ENCODE results near the gene PFN4.
"Not testable (repeated sequence)": the region's sequence is repeated elsewhere in the genome, so short reads cannot be mapped to it uniquely, and the experiment has no call there.

The PFN4 gene

GRCh38 chr2:24100732-24101131 is 22.4 kb downstream of the PFN4 start:
- no CpG with 5 or more reads among the region's 2 CpGs for WGBS, 2 experiments (ENCODE audit: insufficient coverage in 2 of 2)
- not testable (repeated sequence) for H3K9me3 ChIP-seq (ENCODE audit: control insufficient read depth, low read length); H3K36me3 ChIP-seq (ENCODE audit: control insufficient read depth, insufficient read depth, low read length); H3K4me1 ChIP-seq (ENCODE audit: control insufficient read depth, insufficient read depth, low read length, poor library complexity, severe bottlenecking); H3K4me3 ChIP-seq (ENCODE audit: extremely low read depth, insufficient read depth, low read length, poor library complexity, severe bottlenecking); H3K27ac ChIP-seq (ENCODE audit: low read depth, low read length, severe bottlenecking)

DNA sequence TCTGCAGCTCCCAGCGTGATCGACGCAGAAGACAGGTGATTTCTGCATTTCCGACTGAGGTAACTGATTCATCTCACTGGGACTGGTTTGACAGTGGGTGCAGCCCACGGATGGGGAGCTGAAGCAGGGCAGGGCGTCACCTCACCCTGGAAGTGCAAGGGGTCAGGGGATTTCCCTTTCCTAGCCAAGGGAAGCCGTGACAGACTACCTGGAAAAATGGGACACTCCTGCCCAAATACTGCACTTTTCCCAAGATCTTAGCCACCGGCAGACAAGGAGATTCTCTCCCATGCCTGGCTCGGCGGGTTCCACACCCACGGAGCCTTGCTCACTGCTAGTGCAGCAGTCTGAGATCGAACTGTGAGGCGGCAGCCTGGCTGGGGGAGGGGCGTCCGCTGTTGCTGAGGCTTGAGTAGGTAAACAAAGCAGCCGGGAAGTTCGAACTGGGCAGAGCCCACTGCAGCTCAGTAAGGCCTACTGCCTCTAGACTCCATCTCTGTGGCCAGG is 27.9 kb downstream of the PFN4 start:
- H3K36me3 ChIP-seq (ENCODE audit: control insufficient read depth, insufficient read depth, low read length); H3K4me3 ChIP-seq (ENCODE audit: extremely low read depth, insufficient read depth, low read length, poor library complexity, severe bottlenecking); H3K4me1 ChIP-seq (ENCODE audit: control insufficient read depth, insufficient read depth, low read length, poor library complexity, severe bottlenecking); H3K27ac ChIP-seq (ENCODE audit: low read depth, low read length, severe bottlenecking); H3K9me3 ChIP-seq (ENCODE audit: control insufficient read depth, low read length): not testable (repeated sequence)
- 61 to 69% methylated on average over 11 to 17 of the region's 17 CpGs for WGBS, 2 experiments (ENCODE audit: insufficient coverage in 2 of 2)

GRCh38 chr2:24093270-24093669 is 29.9 kb downstream of the PFN4 start:
- H3K9me3 ChIP-seq (ENCODE audit: control insufficient read depth, low read length); H3K4me3 ChIP-seq (ENCODE audit: extremely low read depth, insufficient read depth, low read length, poor library complexity, severe bottlenecking); H3K36me3 ChIP-seq (ENCODE audit: control insufficient read depth, insufficient read depth, low read length); H3K4me1 ChIP-seq (ENCODE audit: control insufficient read depth, insufficient read depth, low read length, poor library complexity, severe bottlenecking); H3K27ac ChIP-seq (ENCODE audit: low read depth, low read length, severe bottlenecking): not testable (repeated sequence)
- WGBS, 2 experiments (ENCODE audit: insufficient coverage in 2 of 2), result 100% methylated on average over 1 of the region's 5 CpGs; no CpG with 5 or more reads in 1 of the 2 experiments

GRCh38 chr2:24088821-24089359 is 34.2 kb downstream of the PFN4 start:
- Histone ChIP-seq H3K36me3 (ENCODE audit: control insufficient read depth, insufficient read depth, low read length) (no peaks in the 10 kb centered on the region), H3K9me3 (ENCODE audit: control insufficient read depth, low read length) (no peaks in the 10 kb centered on the region), H3K4me3 (ENCODE audit: extremely low read depth, insufficient read depth, low read length, poor library complexity, severe bottlenecking) (no peak overlapping the region), H3K27ac (ENCODE audit: low read depth, low read length, severe bottlenecking) (no peak overlapping the region), H3K4me1 (ENCODE audit: control insufficient read depth, insufficient read depth, low read length, poor library complexity, severe bottlenecking) (no peaks in the 10 kb centered on the region)
- WGBS, 2 experiments (ENCODE audit: insufficient coverage in 2 of 2), result 96 to 100% methylated on average over 2 of the region's 2 CpGs

- Histone ChIP-seq H3K27ac (ENCODE audit: low read depth, low read length, severe bottlenecking) (no peak overlapping the region), H3K9me3 (ENCODE audit: control insufficient read depth, low read length) (no peaks in the 10 kb centered on the region), H3K36me3 (ENCODE audit: control insufficient read depth, insufficient read depth, low read length) (peaks cover 12% of the 10 kb centered on the region), H3K4me3 (ENCODE audit: extremely low read depth, insufficient read depth, low read length, poor library complexity, severe bottlenecking) (no peak overlapping the region), H3K4me1 (ENCODE audit: control insufficient read depth, insufficient read depth, low read length, poor library complexity, severe bottlenecking) (no peaks in the 10 kb centered on the region)
- WGBS, 2 experiments (ENCODE audit: insufficient coverage in 2 of 2), result 100% methylated on average over 1 of the region's 3 CpGs; no CpG with 5 or more reads in 1 of the 2 experiments
These were observed 36.1 kb downstream of the PFN4 start for GRCh38 chr2:24087032-24087431.

DNA sequence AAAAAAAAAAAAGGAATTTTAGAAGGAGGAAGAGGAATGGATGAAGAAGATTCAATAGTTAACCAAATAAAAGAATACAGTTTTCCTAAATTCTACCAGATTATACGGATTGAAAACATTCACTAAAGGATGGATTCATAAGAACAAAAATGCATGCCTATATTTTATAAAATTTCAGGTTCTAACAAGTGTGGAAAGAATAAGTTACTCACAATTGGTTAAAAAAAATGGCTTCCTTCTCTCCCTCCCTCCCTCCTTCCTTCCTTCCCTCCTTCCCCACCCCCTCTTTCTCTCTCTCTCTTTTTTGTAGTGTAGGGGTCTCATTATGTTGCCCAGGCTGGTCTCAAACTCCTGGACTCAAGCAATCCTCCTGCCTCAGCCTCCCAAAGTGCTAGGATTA is 36.9 kb downstream of the PFN4 start:
- no peaks in the 10 kb centered on the region for H3K9me3 ChIP-seq (ENCODE audit: control insufficient read depth, low read length)
- H3K4me1 ChIP-seq (ENCODE audit: control insufficient read depth, insufficient read depth, low read length, poor library complexity, severe bottlenecking), result no peaks in the 10 kb centered on the region
- H3K27ac ChIP-seq (ENCODE audit: low read depth, low read length, severe bottlenecking), result no peak overlapping the region
- no peak overlapping the region for H3K4me3 ChIP-seq (ENCODE audit: extremely low read depth, insufficient read depth, low read length, poor library complexity, severe bottlenecking)
- WGBS, 2 experiments (ENCODE audit: insufficient coverage in 2 of 2), result no CpG with 5 or more reads among the region's 1 CpG
- peaks cover 18% of the 10 kb centered on the region for H3K36me3 ChIP-seq (ENCODE audit: control insufficient read depth, insufficient read depth, low read length)

GRCh38 chr2:24085200-24085489 is 38.0 kb downstream of the PFN4 start:
- no peaks in the 10 kb centered on the region for H3K9me3 ChIP-seq (ENCODE audit: control insufficient read depth, low read length)
- peak overlapping the region; percentile 63 for H3K4me3 ChIP-seq (ENCODE audit: extremely low read depth, insufficient read depth, low read length, poor library complexity, severe bottlenecking)
- 55 to 56% methylated on average over 9 to 11 of the region's 11 CpGs for WGBS, 2 experiments (ENCODE audit: insufficient coverage in 2 of 2)
- H3K36me3 ChIP-seq (ENCODE audit: control insufficient read depth, insufficient read depth, low read length), result peaks cover 29% of the 10 kb centered on the region
- peak overlapping the region; percentile 99 for H3K27ac ChIP-seq (ENCODE audit: low read depth, low read length, severe bottlenecking)
- no peaks in the 10 kb centered on the region for H3K4me1 ChIP-seq (ENCODE audit: control insufficient read depth, insufficient read depth, low read length, poor library complexity, severe bottlenecking)

DNA sequence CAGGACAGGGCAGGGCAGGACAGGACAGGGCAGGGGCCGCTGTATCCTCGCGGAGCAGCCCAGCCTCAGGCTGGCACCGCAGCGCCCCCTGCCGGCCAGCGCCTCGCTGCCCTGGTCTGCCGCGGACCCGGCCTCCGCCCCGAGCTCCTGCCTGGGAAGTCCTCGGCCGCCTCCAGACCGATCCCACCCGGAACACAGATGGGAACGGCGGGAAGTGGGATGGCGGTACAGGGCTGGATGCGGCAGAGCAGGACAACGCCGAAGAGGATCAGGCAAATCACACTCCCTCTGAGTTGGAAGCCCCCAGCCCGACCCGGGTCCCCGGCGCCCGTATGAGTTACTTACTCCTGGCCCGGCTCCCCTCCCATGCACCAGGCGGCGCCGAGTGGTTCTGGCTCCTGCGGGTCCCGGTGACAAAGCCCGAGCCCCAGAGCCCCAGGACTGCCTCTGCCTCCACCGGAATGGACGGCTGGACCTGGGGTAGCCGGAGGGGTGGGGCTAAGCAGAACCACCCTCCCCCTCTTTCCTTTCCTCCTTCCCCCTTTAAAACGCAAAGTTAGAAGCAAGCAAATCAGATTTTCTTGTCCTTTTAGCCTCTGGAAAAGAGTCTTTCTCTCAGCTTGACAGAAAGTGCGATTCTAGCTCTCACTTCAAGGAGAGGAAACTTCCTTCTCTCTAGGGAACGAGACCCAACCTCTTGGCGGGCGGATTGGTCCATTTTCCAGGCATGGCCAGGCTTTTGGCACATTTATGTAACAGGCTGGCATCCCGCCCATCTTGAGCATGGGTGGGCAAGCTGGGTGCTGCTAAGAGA is 38.5 kb downstream of the PFN4 start, which contains the start of gene TP53I3:
TSS of gene TP53I3 (minus strand) at position 449 of the 814 bp plus-strand sequence. CDS start 508 bp downstream, outside the sequence.
- peaks cover 35% of the 10 kb centered on the region for H3K36me3 ChIP-seq (ENCODE audit: control insufficient read depth, insufficient read depth, low read length)
- no peaks in the 10 kb centered on the region for H3K4me1 ChIP-seq (ENCODE audit: control insufficient read depth, insufficient read depth, low read length, poor library complexity, severe bottlenecking)
- 1% methylated on average over 27 to 28 of the region's 44 CpGs for WGBS, 2 experiments (ENCODE audit: insufficient coverage in 2 of 2)
- peak within 1 kb of the TSS; percentile 63 for H3K4me3 ChIP-seq (ENCODE audit: extremely low read depth, insufficient read depth, low read length, poor library complexity, severe bottlenecking)
- peak within 1 kb of the TSS; percentile 99 for H3K27ac ChIP-seq (ENCODE audit: low read depth, low read length, severe bottlenecking)
- H3K9me3 ChIP-seq (ENCODE audit: control insufficient read depth, low read length), result no peaks in the 10 kb centered on the region

DNA sequence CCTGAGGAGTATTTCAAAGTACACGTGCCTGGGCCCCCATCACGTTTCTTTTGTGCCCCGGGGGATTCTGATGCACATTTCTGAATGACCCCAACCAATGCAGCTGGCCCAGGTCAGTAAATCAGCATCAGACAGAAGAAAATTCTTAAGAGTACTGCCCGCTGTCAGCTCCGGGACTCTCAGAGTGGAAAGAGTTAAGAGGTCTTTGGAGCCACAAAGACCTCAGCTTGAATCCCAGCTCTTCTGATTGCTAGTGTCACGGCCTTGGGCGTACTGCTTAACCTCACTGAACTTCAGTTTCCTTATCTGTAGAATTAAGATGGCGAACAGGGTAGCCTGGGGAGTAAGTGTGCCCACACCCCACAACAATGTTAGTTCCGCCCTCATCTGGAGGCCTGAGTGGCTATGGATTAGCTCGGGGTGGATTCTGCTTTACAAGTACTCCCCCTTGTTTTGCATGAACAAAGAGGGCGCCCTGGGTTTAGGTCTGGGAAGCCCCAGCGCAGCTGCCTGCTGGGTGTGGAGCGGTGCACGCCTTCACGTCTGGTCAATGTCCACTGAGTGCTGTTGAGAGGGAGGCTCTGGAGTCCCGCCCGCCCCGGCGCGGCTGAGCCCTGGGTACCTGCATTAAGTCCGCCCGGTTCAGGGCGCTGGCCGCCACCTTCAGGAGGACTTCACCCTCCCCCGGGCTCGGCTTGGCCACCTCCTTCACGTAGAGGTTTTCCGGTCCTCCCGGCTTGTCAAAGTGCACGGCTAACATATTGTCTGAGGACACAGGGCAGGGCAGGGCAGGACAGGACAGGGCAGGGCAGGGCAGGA is 39.4 kb downstream of the PFN4 start:
- peaks cover 43% of the 10 kb centered on the region for H3K36me3 ChIP-seq (ENCODE audit: control insufficient read depth, insufficient read depth, low read length)
- H3K4me3 ChIP-seq (ENCODE audit: extremely low read depth, insufficient read depth, low read length, poor library complexity, severe bottlenecking), result peak overlapping the region; percentile 63
- WGBS, 2 experiments (ENCODE audit: insufficient coverage in 2 of 2), result 6 to 9% methylated on average over 21 to 24 of the region's 30 CpGs
- no peaks in the 10 kb centered on the region for H3K9me3 ChIP-seq (ENCODE audit: control insufficient read depth, low read length)
- no peaks in the 10 kb centered on the region for H3K4me1 ChIP-seq (ENCODE audit: control insufficient read depth, insufficient read depth, low read length, poor library complexity, severe bottlenecking)
- H3K27ac ChIP-seq (ENCODE audit: low read depth, low read length, severe bottlenecking), result peak overlapping the region; percentile 99

DNA sequence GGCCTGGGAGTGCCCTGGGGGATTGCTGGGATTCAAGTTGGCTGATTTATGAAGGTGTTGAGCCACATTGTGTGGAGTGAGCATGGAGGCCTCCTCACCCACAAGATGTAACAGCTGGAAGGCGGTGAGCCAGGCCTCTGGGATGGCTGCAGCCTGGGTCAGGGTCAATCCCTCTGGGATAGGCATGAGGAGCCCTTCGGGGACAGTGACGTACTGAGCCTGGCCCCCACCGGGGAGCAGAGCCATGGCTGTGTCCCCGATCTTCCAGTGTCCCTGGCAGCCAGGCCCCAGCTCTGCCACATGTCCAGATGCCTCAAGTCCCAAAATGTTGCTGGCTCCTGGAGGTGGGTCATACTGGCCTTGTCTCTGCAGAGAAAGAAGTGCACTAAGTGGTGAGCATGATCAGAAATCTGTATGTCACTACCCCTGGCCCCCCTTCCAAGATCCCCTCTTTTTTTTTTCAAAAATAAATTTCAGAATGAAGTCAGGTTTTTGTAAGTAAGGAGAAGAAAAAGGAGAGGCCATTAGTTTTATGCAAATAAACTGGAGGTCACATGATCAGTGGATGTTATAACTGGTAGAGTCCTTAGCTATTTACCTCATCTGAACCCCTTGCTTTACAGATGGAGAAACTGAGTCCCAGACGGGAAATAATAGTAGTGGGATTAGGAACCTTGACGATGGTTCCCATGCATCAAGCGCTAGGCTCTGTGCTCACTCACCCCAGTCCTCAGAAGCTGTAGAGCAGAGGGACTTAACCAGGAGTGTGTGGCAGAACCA is 40.2 kb downstream of the PFN4 start:
- 93 to 97% methylated on average over 7 of the region's 8 CpGs for WGBS, 2 experiments (ENCODE audit: insufficient coverage in 2 of 2)
- Histone ChIP-seq H3K36me3 (ENCODE audit: control insufficient read depth, insufficient read depth, low read length) (peaks cover 49% of the 10 kb centered on the region), H3K27ac (ENCODE audit: low read depth, low read length, severe bottlenecking) (peak overlapping the region; percentile 99), H3K4me1 (ENCODE audit: control insufficient read depth, insufficient read depth, low read length, poor library complexity, severe bottlenecking) (no peaks in the 10 kb centered on the region), H3K9me3 (ENCODE audit: control insufficient read depth, low read length) (no peaks in the 10 kb centered on the region), H3K4me3 (ENCODE audit: extremely low read depth, insufficient read depth, low read length, poor library complexity, severe bottlenecking) (peak overlapping the region; percentile 63)

Data from mesodermal cell (in vitro differentiated cells).